SU-DHL-6 (cell line): Measurements from ENCODE around the gene YWHAG.
A peak's percentile ranks its signal among the peaks of the same experiment; 100 is the strongest.

Source experiments
- H2AFZ ChIP-seq: fragments of 200-600 bp; sonication (generic); 2 replicates; pipeline ENCODE4 v1.6.1; 2014; ENCODE audit warnings: low read depth, mild to moderate bottlenecking, moderate library complexity, mixed read lengths, antibody characterized with exemption, low read length; ENCODE audit not compliant: severe bottlenecking
- H3F3A ChIP-seq: fragments of 200-600 bp; shearing (Covaris generic); 2 replicates; pipeline ENCODE4 v1.6.0; 2016; ENCODE audit warnings: antibody characterized with exemption, mild to moderate bottlenecking; ENCODE audit not compliant: insufficient read depth
- H3K27ac ChIP-seq: fragments of 200-600 bp; sonication (generic); 2 replicates; pipeline ENCODE4 v1.5.1; 2016; ENCODE audit warnings: low read depth, mild to moderate bottlenecking, low read length, moderate library complexity, mixed read lengths
- H3K27me3 ChIP-seq: fragments of 200-600 bp; sonication (generic), shearing (Covaris generic); 2 replicates; pipeline ENCODE4 v1.6.0; 2014; ENCODE audit warnings: mild to moderate bottlenecking, low read length
- H3K36me3 ChIP-seq: fragments of 200-600 bp; sonication (generic); 2 replicates; pipeline ENCODE4 v1.6.1; 2014; ENCODE audit warnings: mild to moderate bottlenecking, low read length, mixed read lengths
- H3K4me2 ChIP-seq: fragments of 300-600, 200-600 bp; shearing (Covaris generic), sonication (generic); 2 replicates; pipeline ENCODE4 v1.6.0; 2014; ENCODE audit warnings: low read length, low read depth, mild to moderate bottlenecking; ENCODE audit not compliant: poor library complexity, severe bottlenecking
- H3K4me3 ChIP-seq: fragments of 200-600 bp; sonication (generic); 2 replicates; pipeline ENCODE4 v1.5.1; 2014; ENCODE audit warnings: antibody characterized with exemption, low read length, mild to moderate bottlenecking, mixed read lengths; ENCODE audit not compliant: insufficient read depth, poor library complexity, severe bottlenecking
- H3K79me2 ChIP-seq: fragments of 200-600 bp; sonication (generic); 2 replicates; pipeline ENCODE4 v1.6.1; 2014; ENCODE audit warnings: mild to moderate bottlenecking, low read length, moderate library complexity; ENCODE audit not compliant: insufficient read depth
- H3K9ac ChIP-seq: fragments of 200-600 bp; sonication (generic); 2 replicates; pipeline ENCODE4 v1.7.0; 2014; ENCODE audit warnings: mild to moderate bottlenecking, low read length
- H3K9me2 ChIP-seq: fragments of 200-600 bp; sonication (generic); replicated peaks from 2 replicates; pipeline ENCODE4 v1.6.1; 2014; ENCODE audit warnings: low read length; ENCODE audit not compliant: insufficient read depth
- H3K9me3 ChIP-seq: fragments of 200-600 bp; sonication (generic); 2 replicates; pipeline ENCODE4 v1.6.1; 2014; ENCODE audit warnings: low read length, mixed read lengths; ENCODE audit not compliant: insufficient read depth
- H4K20me1 ChIP-seq: fragments of 200-600 bp; sonication (generic); 2 replicates; pipeline ENCODE4 v1.6.1; 2014; ENCODE audit warnings: low read depth, mild to moderate bottlenecking, antibody characterized with exemption, low read length, moderate library complexity, mixed read lengths
- EZH2phosphoT487 ChIP-seq: fragments of 200-600 bp; sonication (generic), shearing (Covaris generic); conservative IDR thresholded peaks from 2 replicates; pipeline ENCODE4 v1.6.1; 2018; ENCODE audit warnings: mild to moderate bottlenecking, antibody characterized with exemption, low read length, moderate library complexity, mixed read lengths
- TF ChIP-seq, protein P1 (sequence below): fragments of 200-600 bp; sonication (generic); IDR thresholded peaks from one replicate; pipeline ENCODE4 v1.5.1; 2017; ENCODE audit warnings: antibody characterized with exemption, mild to moderate bottlenecking, low read length, moderate library complexity; ENCODE audit not compliant: insufficient read depth, poor library complexity, severe bottlenecking

YWHAG gene

DNA sequence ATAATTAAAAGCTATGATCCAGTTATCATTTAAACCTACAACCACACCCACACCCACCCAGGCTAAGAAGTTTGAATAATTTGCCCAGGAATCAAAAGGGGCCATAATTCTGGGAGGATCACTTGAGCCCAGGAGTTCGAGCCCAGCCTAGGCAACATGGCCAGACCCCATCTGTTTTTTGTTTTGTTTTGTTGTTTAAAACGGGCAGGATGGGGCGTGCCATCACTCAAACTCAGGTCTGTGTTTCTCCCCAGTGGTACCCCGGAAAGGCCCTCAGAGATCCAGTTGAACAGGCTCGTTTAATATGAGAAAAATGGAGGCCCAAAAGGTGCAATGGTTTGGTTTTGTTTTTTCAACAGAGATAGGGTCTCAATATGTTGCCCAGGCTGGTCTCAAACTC is 33.0 kb downstream of the YWHAG start:
- Histone ChIP-seq H2AFZ (no peak overlapping the region), H3K4me2 (no peak overlapping the region), H4K20me1 (peaks cover 28% of the 10 kb centered on the region), H3F3A (peaks cover 17% of the 10 kb centered on the region), H3K36me3 (peaks cover 29% of the 10 kb centered on the region), H3K4me3 (no peak overlapping the region), H3K27me3 (no peaks in the 10 kb centered on the region), H3K9me2 (no peaks in the 10 kb centered on the region), H3K9me3 (no peaks in the 10 kb centered on the region), H3K9ac (no peak overlapping the region), H3K27ac (no peak overlapping the region), H3K79me2 (peaks cover 53% of the 10 kb centered on the region)
- no peak for TF ChIP-seq EZH2phosphoT487
- TF ChIP-seq, protein P1, sequence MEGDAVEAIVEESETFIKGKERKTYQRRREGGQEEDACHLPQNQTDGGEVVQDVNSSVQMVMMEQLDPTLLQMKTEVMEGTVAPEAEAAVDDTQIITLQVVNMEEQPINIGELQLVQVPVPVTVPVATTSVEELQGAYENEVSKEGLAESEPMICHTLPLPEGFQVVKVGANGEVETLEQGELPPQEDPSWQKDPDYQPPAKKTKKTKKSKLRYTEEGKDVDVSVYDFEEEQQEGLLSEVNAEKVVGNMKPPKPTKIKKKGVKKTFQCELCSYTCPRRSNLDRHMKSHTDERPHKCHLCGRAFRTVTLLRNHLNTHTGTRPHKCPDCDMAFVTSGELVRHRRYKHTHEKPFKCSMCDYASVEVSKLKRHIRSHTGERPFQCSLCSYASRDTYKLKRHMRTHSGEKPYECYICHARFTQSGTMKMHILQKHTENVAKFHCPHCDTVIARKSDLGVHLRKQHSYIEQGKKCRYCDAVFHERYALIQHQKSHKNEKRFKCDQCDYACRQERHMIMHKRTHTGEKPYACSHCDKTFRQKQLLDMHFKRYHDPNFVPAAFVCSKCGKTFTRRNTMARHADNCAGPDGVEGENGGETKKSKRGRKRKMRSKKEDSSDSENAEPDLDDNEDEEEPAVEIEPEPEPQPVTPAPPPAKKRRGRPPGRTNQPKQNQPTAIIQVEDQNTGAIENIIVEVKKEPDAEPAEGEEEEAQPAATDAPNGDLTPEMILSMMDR = no peak

DNA sequence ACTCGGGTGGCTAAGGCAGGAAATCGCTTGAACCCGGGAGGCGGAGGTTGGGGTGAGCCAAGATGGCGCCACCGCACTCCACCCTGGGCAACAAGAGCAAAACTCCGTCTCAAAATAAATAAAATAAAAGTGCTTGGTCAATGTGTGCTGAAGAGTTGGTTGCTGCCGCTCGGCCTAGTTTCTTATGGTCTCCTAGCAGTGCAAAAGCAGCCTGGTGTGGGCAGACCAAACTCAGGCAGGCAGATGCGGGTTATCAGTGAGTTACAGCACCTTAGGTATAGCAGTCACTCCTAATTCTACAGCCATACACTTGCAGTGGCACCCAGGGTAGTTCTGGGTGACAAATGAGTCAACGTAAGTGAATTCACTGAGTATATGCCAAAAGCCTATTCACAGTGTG is 33.7 kb downstream of the YWHAG start:
- Histone ChIP-seq H3K4me3 (no peak overlapping the region), H3F3A (peaks cover 22% of the 10 kb centered on the region), H3K27me3 (no peaks in the 10 kb centered on the region), H3K9ac (no peak overlapping the region), H3K9me2 (no peaks in the 10 kb centered on the region), H3K36me3 (peaks cover 29% of the 10 kb centered on the region), H3K27ac (no peak overlapping the region), H3K79me2 (peaks cover 45% of the 10 kb centered on the region), H4K20me1 (peaks cover 25% of the 10 kb centered on the region; the same call in 1 of the 2 replicates), H2AFZ (no peak overlapping the region), H3K4me2 (no peak overlapping the region), H3K9me3 (no peaks in the 10 kb centered on the region)
- TF ChIP-seq, protein P1 = no peak
- no peak for TF ChIP-seq EZH2phosphoT487

DNA sequence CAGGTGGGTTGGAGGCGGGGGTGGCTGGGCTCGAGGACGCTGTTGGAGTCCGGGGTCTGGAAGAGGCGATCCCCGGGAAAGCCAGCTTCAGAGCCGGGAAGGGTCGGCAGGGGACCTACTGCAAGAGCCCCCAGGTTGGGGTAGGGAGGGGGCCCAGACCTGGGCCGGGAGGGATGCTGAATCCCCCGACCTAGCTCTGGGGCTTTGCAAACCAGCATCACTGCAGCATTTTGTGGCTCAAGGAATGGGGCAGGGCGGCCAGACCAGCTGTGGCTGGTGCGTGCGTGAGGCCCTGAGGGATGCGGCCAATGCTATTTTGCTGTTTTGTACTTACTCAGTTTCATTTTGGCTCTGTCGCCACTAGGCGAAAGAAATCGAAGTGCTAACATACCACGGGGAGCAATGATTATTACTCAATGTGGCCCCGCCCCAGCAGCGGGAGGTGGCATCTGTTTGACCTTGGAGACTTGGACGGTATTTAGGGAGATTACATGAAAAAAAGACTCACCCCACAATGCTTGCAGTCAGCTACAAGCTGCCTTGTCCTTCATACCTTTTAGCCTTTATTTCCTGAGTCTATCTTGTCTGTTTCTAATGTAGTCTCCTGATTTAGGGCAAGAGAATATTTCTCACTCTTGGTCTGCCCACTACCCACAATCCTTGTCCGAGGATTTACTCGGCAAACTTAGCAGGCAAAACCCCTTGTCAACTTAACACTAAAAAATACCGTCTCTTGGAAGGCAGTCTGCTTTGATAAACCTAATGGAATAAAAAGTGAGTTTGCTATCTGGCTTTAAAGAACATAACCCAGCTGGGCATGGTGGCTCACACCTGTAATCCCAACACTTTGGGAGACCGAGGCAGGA is 40.1 kb downstream of the YWHAG start:
- Histone ChIP-seq H3K27me3 (no peaks in the 10 kb centered on the region), H3K36me3 (no peaks in the 10 kb centered on the region), H3K79me2 (no peaks in the 10 kb centered on the region), H4K20me1 (no peaks in the 10 kb centered on the region), H3K4me2 (peak overlapping the region; percentile 71), H2AFZ (peak overlapping the region; percentile 35), H3K9me2 (no peaks in the 10 kb centered on the region), H3K27ac (peak overlapping the region; percentile 57), H3F3A (peaks cover 36% of the 10 kb centered on the region), H3K9ac (peak overlapping the region; percentile 69), H3K9me3 (no peaks in the 10 kb centered on the region), H3K4me3 (peak overlapping the region; percentile 58)
- TF ChIP-seq EZH2phosphoT487 = no peak
- TF ChIP-seq, protein P1 = no peak
